ENCODE results near the gene PPP1R11. TPM values are rescaled to one million over a fixed set of nuclear protein-coding genes. Genes with fewer than 3 reads are reported as not detected.

The PPP1R11 gene
- polyA plus RNA-seq, 3 donors = 49.3 to 107 (median 67.7) TPM

GRCh38 chr6:30071081-30071818, 4.3 kb downstream of the PPP1R11 start:
- peak overlapping the region; percentile 28 for H3K4me2 ChIP-seq (replicated peaks; ENCODE audit: extremely low read depth, low read length, poor library complexity, severe bottlenecking)
- no peak overlapping the region for H3K4me3 ChIP-seq (replicated peaks in 1 of 3; ENCODE audit: low read depth in 2 of 3, low read length in 3 of 3)
- peaks cover 54 to 70% (median 61%) of the 10 kb centered on the region in 3 donors for H3K27me3 Mint-ChIP-seq (ENCODE audit: low read depth in 3 of 3)
- DNase-seq = no peak
- 22% methylated on average over 65 of the region's 68 CpGs for WGBS (ENCODE audit: insufficient coverage)
- no peak for TF ChIP-seq CTCF (IDR thresholded peaks at IDR 0.05)
- no peak overlapping the region for H3K27ac Mint-ChIP-seq
- H3K27ac ChIP-seq (ENCODE audit: low read depth in 1 of 2, low read length in 2 of 2) = no peak overlapping the region
- H3K27me3 ChIP-seq (ENCODE audit: control insufficient read depth in 2 of 2, insufficient read depth in 2 of 2, low read length in 2 of 2) = peaks cover 46 to 62% of the 10 kb centered on the region in 2 donors
- no peak overlapping the region for H3K9ac ChIP-seq (ENCODE audit: insufficient read depth, low read length, poor library complexity, severe bottlenecking)
- no peak overlapping the region for H2AFZ ChIP-seq (ENCODE audit: insufficient read depth, low read depth, low read length, poor library complexity, severe bottlenecking)
- peaks cover 16 to 25% of the 10 kb centered on the region in 2 donors for H3K36me3 ChIP-seq (replicated peaks in 1 of 2; ENCODE audit: control insufficient read depth in 1 of 2, insufficient read depth in 2 of 2, low read length in 2 of 2)
- H3K9me3 Mint-ChIP-seq = peaks cover 4 to 29% (median 14%) of the 10 kb centered on the region in 7 donors
- H4K20me1 ChIP-seq (ENCODE audit: insufficient read depth, low read length) = no peaks in the 10 kb centered on the region
- peaks cover 19 to 39% of the 10 kb centered on the region in 2 donors for H3K4me1 ChIP-seq (ENCODE audit: control insufficient read depth in 1 of 2, insufficient read depth in 2 of 2, low read length in 2 of 2)
- H3K79me2 ChIP-seq (ENCODE audit: insufficient read depth, low read length) = peaks cover 18% of the 10 kb centered on the region
- H3K36me3 Mint-ChIP-seq = peaks cover 45 to 63% of the 10 kb centered on the region in 2 donors
- intact Hi-C loops (cut with micrococcal nuclease) = no loop called here
- H3K4me1 Mint-ChIP-seq = peaks cover 39% of the 10 kb centered on the region
- H3K9me3 ChIP-seq (replicated peaks in 1 of 2; ENCODE audit: control insufficient read depth in 1 of 2, insufficient read depth in 1 of 2, low read length in 2 of 2) = peaks cover 0 to 27% of the 10 kb centered on the region in 2 donors
- peak overlapping the region; percentile 5 to 81 for H3K4me3 Mint-ChIP-seq

- peaks cover 52 to 68% of the 10 kb centered on the region in 2 donors for H3K27me3 ChIP-seq (ENCODE audit: control insufficient read depth in 2 of 2, insufficient read depth in 2 of 2, low read length in 2 of 2)
- no peak overlapping the region for H3K27ac ChIP-seq (ENCODE audit: low read depth in 1 of 2, low read length in 2 of 2)
- intact Hi-C loops (cut with micrococcal nuclease) = no loop called here
- H3K36me3 Mint-ChIP-seq = peaks cover 45 to 64% of the 10 kb centered on the region in 2 donors
- peaks cover 4 to 33% (median 17%) of the 10 kb centered on the region in 7 donors for H3K9me3 Mint-ChIP-seq
- H3K4me3 ChIP-seq (replicated peaks in 1 of 3; ENCODE audit: low read depth in 2 of 3, low read length in 3 of 3) = no peak overlapping the region
- peaks cover 0 to 32% of the 10 kb centered on the region in 2 donors for H3K9me3 ChIP-seq (replicated peaks in 1 of 2; ENCODE audit: control insufficient read depth in 1 of 2, insufficient read depth in 1 of 2, low read length in 2 of 2)
- TF ChIP-seq CTCF (IDR thresholded peaks at IDR 0.05) = no peak
- DNase-seq = peak in 2 of 3 donors; percentile 12 to 23
- H3K9ac ChIP-seq (ENCODE audit: insufficient read depth, low read length, poor library complexity, severe bottlenecking) = no peak overlapping the region
- peak overlapping the region; percentile 5 to 81 for H3K4me3 Mint-ChIP-seq
- H3K4me1 ChIP-seq (ENCODE audit: control insufficient read depth in 1 of 2, insufficient read depth in 2 of 2, low read length in 2 of 2) = peaks cover 19 to 35% of the 10 kb centered on the region in 2 donors
- peaks cover 60 to 76% (median 67%) of the 10 kb centered on the region in 3 donors for H3K27me3 Mint-ChIP-seq (ENCODE audit: low read depth in 3 of 3)
- peak overlapping the region; percentile 28 for H3K4me2 ChIP-seq (replicated peaks; ENCODE audit: extremely low read depth, low read length, poor library complexity, severe bottlenecking)
- H3K4me1 Mint-ChIP-seq = peaks cover 35% of the 10 kb centered on the region
- no peaks in the 10 kb centered on the region for H4K20me1 ChIP-seq (ENCODE audit: insufficient read depth, low read length)
- peaks cover 18% of the 10 kb centered on the region for H3K79me2 ChIP-seq (ENCODE audit: insufficient read depth, low read length)
- WGBS (ENCODE audit: insufficient coverage) = 26% methylated on average over 2 of the region's 3 CpGs
- no peak overlapping the region for H3K27ac Mint-ChIP-seq
- peaks cover 16 to 25% of the 10 kb centered on the region in 2 donors for H3K36me3 ChIP-seq (replicated peaks in 1 of 2; ENCODE audit: control insufficient read depth in 1 of 2, insufficient read depth in 2 of 2, low read length in 2 of 2)
- no peak overlapping the region for H2AFZ ChIP-seq (ENCODE audit: insufficient read depth, low read depth, low read length, poor library complexity, severe bottlenecking)
Observed at GRCh38 chr6:30071858-30072257, 4.9 kb downstream of the PPP1R11 start.
